ENCODE results near the gene PRXL2A. TPM values are rescaled to one million over a fixed set of nuclear protein-coding genes. Genes with fewer than 3 reads are reported as not detected.

The PRXL2A gene
- total RNA-seq, 1 donor from 2014 or later: 73.5 TPM

- Mint-ChIP-seq H3K36me3 (peaks cover 50% of the 10 kb centered on the region), H3K4me3 (no peak overlapping the region), H3K9me3 (no peaks in the 10 kb centered on the region), H3K27ac (no peak overlapping the region), H3K4me1 (ENCODE audit: unreplicated experiment) (peaks cover 5% of the 10 kb centered on the region), H3K27me3 (no peaks in the 10 kb centered on the region)
- no peak for TF ChIP-seq CTCF (conservative IDR thresholded peaks at IDR 0.05)
- DNase-seq (ENCODE audit: extremely low spot score, unreplicated experiment): no peak
These were observed 17.6 kb downstream of the PRXL2A start for GRCh38 chr10:80425901-80426300.

GRCh38 chr10:80427541-80427940, 19.2 kb downstream of the PRXL2A start:
- H3K9me3 Mint-ChIP-seq: no peaks in the 10 kb centered on the region
- no peak overlapping the region for H3K4me3 Mint-ChIP-seq
- H3K27ac Mint-ChIP-seq: no peak overlapping the region
- H3K36me3 Mint-ChIP-seq: peaks cover 49% of the 10 kb centered on the region
- no peaks in the 10 kb centered on the region for H3K27me3 Mint-ChIP-seq
- no peaks in the 10 kb centered on the region for H3K4me1 Mint-ChIP-seq (ENCODE audit: unreplicated experiment)
- no peak for TF ChIP-seq CTCF (conservative IDR thresholded peaks at IDR 0.05)
- no peak for DNase-seq (ENCODE audit: extremely low spot score, unreplicated experiment)

- H3K4me3 Mint-ChIP-seq: no peak overlapping the region
- no peak for DNase-seq (ENCODE audit: extremely low spot score, unreplicated experiment)
- H3K27ac Mint-ChIP-seq: peak overlapping the region; percentile 60
- peaks cover 49% of the 10 kb centered on the region for H3K36me3 Mint-ChIP-seq
- no peak for TF ChIP-seq CTCF (conservative IDR thresholded peaks at IDR 0.05)
- H3K9me3 Mint-ChIP-seq: peaks cover 4% of the 10 kb centered on the region
- no peaks in the 10 kb centered on the region for H3K27me3 Mint-ChIP-seq
- peaks cover 4% of the 10 kb centered on the region for H3K4me1 Mint-ChIP-seq (ENCODE audit: unreplicated experiment)
These were observed 21.2 kb downstream of the PRXL2A start for GRCh38 chr10:80429521-80429973.

- TF ChIP-seq CTCF (conservative IDR thresholded peaks at IDR 0.05): no peak
- no peak for DNase-seq (ENCODE audit: extremely low spot score, unreplicated experiment)
- Mint-ChIP-seq H3K36me3 (peaks cover 24% of the 10 kb centered on the region), H3K4me3 (no peak overlapping the region), H3K27me3 (no peaks in the 10 kb centered on the region), H3K9me3 (peaks cover 4% of the 10 kb centered on the region), H3K27ac (peak overlapping the region; percentile 30), H3K4me1 (ENCODE audit: unreplicated experiment) (peaks cover 22% of the 10 kb centered on the region)
These were observed 24.8 kb downstream of the PRXL2A start for GRCh38 chr10:80433134-80433533.

- Mint-ChIP-seq H3K4me3 (peak overlapping the region; percentile 27), H3K27me3 (no peaks in the 10 kb centered on the region), H3K27ac (peak overlapping the region; percentile 90), H3K4me1 (ENCODE audit: unreplicated experiment) (peaks cover 26% of the 10 kb centered on the region), H3K36me3 (peaks cover 14% of the 10 kb centered on the region), H3K9me3 (peaks cover 4% of the 10 kb centered on the region)
- TF ChIP-seq CTCF (conservative IDR thresholded peaks at IDR 0.05): no peak
- DNase-seq (ENCODE audit: extremely low spot score, unreplicated experiment): no peak
These were observed 28.2 kb downstream of the PRXL2A start for GRCh38 chr10:80436446-80437098.
